ENCODE measurements around the gene MYO16. TPM values are rescaled to one million over a fixed set of nuclear protein-coding genes. Genes with fewer than 3 reads are reported as not detected.

The MYO16 gene
- total RNA-seq, 2 experiments from 2014 or later, result 0.53 to 1.1 TPM

DNA sequence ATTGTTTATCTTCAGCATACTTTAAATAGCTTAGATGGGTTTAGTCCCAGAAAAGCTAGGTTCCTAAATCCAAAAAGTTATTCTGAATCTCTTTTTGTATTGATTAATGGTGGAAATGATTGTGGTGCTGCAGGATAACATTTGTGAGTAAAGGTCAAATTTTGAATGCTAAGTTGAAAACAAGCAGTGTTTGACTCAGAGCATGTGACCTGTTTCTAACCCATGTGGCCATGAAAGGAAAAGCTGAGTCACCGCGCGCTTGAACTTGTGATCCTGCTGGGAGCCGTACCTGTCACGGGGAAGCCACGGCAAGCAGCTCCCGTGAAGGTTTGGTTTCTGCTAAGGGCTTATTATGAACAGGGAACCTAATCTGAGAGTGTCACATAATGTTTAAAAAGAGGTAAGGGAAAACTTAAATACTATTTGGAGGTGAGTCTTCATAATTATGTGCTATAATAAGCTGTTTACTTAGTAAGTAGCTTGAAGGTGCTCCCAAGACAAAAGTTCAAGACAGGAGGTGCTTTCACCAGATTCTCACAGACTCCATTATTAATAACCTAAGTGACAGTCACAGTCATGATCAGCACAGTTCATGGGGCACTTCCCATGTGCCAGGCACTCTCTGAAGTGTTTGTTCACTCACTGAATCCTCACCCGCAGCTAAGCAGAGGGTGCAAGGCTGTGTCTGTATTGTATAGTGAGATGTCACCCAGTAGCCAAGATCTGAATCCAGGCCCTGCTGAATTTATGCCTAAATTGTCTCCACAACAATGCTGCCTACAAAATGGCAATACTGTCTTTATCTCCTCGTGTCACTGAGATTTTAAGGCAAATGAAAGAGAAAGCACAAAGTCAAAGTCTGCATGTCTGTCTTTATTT, 286.5 kb downstream of the MYO16 start:
- no peaks in the 10 kb centered on the region for H3K9me3 Mint-ChIP-seq
- peak overlapping the region; percentile 87 for H3K27ac Mint-ChIP-seq
- H3K27me3 Mint-ChIP-seq, result peaks cover 13% of the 10 kb centered on the region
- no peaks in the 10 kb centered on the region for H3K36me3 Mint-ChIP-seq
- POLR2A ChIA-PET, result no interaction called here
- H3K4me1 Mint-ChIP-seq, result peaks cover 13% of the 10 kb centered on the region
- ATAC-seq (ENCODE audit: low read depth) (peak; percentile 88), DNase-seq (peak; percentile 63)
- peak overlapping the region; percentile 76 for H3K4me3 Mint-ChIP-seq

DNA sequence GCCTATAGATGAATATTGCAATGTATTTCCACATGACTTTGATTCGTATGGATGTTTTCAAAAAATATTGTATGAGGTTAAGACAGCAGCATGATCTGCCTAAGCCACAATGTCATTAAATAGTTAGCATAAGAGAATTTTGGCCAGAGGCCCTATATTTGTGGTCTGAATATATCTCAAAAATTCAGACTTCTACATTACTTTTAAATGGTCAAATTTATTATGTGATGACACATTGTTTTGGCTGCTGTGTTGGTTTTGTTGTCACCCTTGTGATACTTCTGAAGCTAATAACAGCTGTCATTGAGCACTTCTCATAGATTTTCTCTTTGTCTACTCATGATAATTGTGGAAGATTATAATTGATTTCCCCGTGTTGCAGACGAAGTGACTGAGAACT, 288.2 kb downstream of the MYO16 start:
- peaks cover 3% of the 10 kb centered on the region for H3K27me3 Mint-ChIP-seq
- H3K4me3 Mint-ChIP-seq, result no peak overlapping the region
- peaks cover 13% of the 10 kb centered on the region for H3K4me1 Mint-ChIP-seq
- no peak for ATAC-seq (ENCODE audit: low read depth)
- H3K9me3 Mint-ChIP-seq, result no peaks in the 10 kb centered on the region
- DNase-seq, result no peak
- no peaks in the 10 kb centered on the region for H3K36me3 Mint-ChIP-seq
- POLR2A ChIA-PET, result no interaction called here
- no peak overlapping the region for H3K27ac Mint-ChIP-seq

DNA sequence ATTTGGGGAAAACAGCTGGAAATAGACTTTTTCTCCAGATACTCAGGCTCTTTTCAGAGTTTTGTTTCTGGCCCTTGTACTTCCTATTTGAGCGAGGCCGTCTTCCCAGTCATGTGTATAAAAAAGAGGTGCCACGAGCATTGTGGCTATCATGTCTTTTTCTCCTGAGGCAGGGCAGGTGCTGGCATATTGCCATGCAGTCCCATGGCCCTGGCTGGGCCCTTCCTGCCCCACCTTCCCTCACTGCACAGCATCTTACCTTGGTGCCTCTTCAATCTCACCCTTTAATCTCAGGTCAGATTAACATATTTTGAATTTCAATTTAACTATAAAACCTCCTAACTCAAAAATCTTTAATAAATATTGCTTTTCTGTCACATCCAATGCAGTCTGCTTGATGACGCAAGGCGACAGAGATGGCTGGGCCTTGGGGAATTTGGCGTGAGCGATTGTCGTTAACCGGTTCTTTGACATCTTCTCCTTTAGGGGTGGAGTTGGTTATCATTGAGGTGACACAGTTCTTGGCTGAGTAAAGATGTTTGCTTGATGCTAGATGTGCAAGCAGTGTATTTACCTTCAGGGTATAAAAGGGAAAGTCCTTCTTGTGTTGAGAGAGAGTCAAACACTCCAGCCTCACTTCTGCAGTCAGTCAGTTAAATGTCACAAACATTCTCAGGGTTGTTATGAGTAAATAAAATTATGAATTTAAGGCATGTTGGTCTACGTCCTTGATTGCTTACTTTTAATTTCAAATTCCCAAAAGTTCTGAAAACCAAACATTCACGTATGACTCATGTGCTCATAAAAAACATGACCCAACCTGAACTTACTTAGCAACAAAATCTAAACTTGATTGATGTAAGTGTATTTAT, 289.9 kb downstream of the MYO16 start:
- ATAC-seq (ENCODE audit: low read depth), result no peak
- H3K9me3 Mint-ChIP-seq, result no peaks in the 10 kb centered on the region
- H3K27ac Mint-ChIP-seq, result no peak overlapping the region
- no peak for DNase-seq
- POLR2A ChIA-PET, result no interaction called here
- H3K36me3 Mint-ChIP-seq, result no peaks in the 10 kb centered on the region
- peaks cover 13% of the 10 kb centered on the region for H3K4me1 Mint-ChIP-seq
- H3K27me3 Mint-ChIP-seq, result no peaks in the 10 kb centered on the region
- H3K4me3 Mint-ChIP-seq, result no peak overlapping the region

DNA sequence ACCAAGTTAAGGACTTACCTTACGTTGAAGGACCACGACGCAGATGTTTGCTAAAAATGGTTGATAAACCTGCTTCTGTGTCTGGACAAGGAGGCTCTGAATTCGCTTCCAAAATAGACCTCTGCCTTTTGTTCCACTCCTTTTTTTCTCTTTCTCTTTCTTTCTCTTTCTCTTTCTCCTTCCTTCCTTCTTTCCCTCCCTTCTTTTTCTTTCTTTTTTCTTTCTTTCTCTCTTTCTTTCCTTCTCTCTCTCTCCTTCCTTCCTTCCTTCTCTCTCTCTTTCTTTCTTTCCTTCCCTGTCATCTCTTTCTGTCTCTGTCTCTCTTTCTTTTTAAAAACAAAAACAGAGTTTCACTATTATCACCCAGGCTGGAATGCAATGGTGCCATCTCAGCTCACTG, 290.7 kb downstream of the MYO16 start:
- no peak overlapping the region for H3K27ac Mint-ChIP-seq
- no peak overlapping the region for H3K4me3 Mint-ChIP-seq
- no peaks in the 10 kb centered on the region for H3K36me3 Mint-ChIP-seq
- POLR2A ChIA-PET, result no interaction called here
- DNase-seq, result no peak
- H3K9me3 Mint-ChIP-seq, result no peaks in the 10 kb centered on the region
- no peak for ATAC-seq (ENCODE audit: low read depth)
- H3K4me1 Mint-ChIP-seq, result peaks cover 10% of the 10 kb centered on the region
- no peaks in the 10 kb centered on the region for H3K27me3 Mint-ChIP-seq

DNA sequence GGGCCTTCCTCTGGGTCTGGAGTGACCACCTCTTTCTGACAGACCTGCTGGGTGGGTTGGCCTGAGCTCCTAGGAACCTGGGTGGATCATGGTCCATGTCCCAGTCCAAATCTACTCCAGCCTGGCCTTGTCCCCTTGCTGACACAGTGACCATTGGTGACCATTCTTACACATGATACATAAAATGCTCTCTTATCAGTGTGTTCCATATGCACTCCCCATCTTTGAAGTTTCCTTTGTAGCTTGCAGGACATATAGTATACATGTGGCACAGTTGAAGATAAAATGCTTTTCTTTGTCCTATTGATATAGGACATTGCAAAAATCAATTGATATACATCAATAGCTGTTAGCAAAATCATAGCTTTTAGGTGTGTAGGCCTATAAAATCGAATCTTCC, 291.8 kb downstream of the MYO16 start:
- ATAC-seq (ENCODE audit: low read depth) (no peak), DNase-seq (no peak)
- POLR2A ChIA-PET, result no interaction called here
- Mint-ChIP-seq H3K4me1 (peaks cover 1% of the 10 kb centered on the region), H3K27me3 (peaks cover 3% of the 10 kb centered on the region), H3K9me3 (no peaks in the 10 kb centered on the region), H3K36me3 (no peaks in the 10 kb centered on the region), H3K4me3 (no peak overlapping the region), H3K27ac (no peak overlapping the region)

DNA sequence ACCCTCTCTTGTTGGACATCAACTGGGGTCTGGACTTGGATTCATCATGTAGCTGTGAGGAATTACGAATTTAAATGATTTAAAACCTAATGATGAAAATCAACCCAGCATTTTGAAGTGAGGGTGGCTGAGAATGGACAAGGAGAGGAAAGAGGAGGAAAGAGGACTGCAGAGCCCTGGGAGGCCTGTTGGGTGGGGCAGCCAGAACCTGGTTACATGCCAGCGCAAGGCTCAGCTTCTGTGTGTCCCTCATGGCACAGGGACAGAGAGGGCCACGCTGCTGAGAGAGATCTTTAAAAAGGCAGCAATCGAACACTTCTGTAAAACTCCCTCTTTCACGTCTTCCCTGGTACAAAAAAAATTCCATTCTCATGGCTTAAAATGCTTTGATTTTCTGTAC, 292.7 kb downstream of the MYO16 start:
- H3K36me3 Mint-ChIP-seq, result no peaks in the 10 kb centered on the region
- peaks cover 5% of the 10 kb centered on the region for H3K27me3 Mint-ChIP-seq
- H3K4me3 Mint-ChIP-seq, result no peak overlapping the region
- no peaks in the 10 kb centered on the region for H3K4me1 Mint-ChIP-seq
- POLR2A ChIA-PET, result no interaction called here
- ATAC-seq (ENCODE audit: low read depth), result no peak
- H3K27ac Mint-ChIP-seq, result no peak overlapping the region
- no peaks in the 10 kb centered on the region for H3K9me3 Mint-ChIP-seq
- DNase-seq, result no peak

DNA sequence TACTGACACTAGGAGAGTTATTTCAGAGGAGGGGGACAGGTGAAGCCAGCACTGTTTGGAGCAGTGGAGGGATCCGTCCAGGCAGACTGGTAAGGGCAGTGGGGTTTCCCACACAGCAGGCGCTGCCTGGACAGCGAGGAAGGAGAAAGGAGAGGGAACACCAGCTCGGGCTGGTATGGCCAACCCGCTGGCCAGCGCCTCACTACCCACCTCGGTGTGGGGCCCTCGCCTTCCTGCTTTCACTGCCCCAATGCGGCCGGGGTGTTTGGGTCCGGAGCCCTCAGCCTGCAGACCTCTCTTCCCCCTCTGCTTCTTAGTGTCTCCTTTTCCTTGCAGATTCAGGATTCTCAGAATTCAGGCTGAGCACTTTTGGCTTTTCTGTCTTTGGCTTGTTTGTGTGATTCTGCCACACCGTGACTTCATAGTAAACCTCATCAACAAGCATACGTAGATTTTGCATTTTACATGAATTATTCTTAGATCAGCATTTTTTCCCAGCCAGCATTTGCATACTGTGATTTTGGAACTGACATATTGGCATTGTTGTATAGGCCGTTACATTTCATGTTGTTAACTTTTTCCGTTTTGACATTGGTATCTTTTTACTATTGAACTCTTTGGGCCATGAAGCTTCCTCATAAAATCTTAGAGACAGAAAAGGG, 294.1 kb downstream of the MYO16 start:
- no peaks in the 10 kb centered on the region for H3K36me3 Mint-ChIP-seq
- POLR2A ChIA-PET, result no interaction called here
- H3K4me3 Mint-ChIP-seq, result no peak overlapping the region
- no peak overlapping the region for H3K27ac Mint-ChIP-seq
- peaks cover 5% of the 10 kb centered on the region for H3K27me3 Mint-ChIP-seq
- no peaks in the 10 kb centered on the region for H3K4me1 Mint-ChIP-seq
- ATAC-seq (ENCODE audit: low read depth), result no peak
- no peak for DNase-seq
- no peaks in the 10 kb centered on the region for H3K9me3 Mint-ChIP-seq

DNA sequence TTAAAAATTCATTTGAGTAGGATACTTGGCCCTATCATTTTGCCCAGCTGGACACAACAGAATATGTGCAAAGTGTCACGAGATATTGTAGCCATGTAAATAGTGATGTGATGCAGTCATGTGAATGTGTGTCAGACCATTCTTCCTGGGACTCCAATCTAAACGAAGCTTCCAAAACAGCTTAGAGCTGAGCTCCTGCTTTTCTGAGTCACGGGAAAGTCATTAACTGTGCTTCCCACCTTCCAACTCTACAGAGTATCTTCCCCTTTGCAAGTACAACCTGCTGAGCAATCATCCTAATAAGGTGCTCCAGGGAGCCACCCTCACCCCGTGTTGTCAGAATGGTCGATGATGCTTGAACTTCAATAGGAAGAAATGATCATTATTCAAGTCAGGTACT, 294.7 kb downstream of the MYO16 start:
- Mint-ChIP-seq H3K9me3 (no peaks in the 10 kb centered on the region), H3K4me3 (no peak overlapping the region), H3K27ac (no peak overlapping the region), H3K36me3 (no peaks in the 10 kb centered on the region), H3K4me1 (no peaks in the 10 kb centered on the region), H3K27me3 (peaks cover 5% of the 10 kb centered on the region)
- POLR2A ChIA-PET, result no interaction called here
- ATAC-seq (ENCODE audit: low read depth), result no peak
- no peak for DNase-seq

DNA sequence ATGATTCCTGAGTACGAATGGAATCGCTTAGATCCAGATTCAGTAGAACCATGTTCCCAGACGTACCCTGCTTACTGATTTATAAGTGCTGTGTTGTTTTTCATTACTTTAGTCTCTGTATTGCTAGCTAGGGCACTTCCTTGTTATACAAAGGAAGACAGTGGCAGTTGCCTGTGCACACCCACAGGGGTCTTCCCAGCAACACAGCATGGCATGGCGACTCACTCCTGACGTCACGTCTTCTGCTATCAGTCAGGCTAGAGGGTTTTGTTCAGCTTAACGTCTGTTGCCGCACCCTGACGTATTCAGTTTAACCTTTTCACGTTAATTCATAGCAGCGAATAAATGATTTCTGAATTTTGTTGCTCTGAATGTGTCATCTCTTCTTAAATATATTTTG, 295.1 kb downstream of the MYO16 start:
- H3K27ac Mint-ChIP-seq, result no peak overlapping the region
- POLR2A ChIA-PET, result no interaction called here
- no peaks in the 10 kb centered on the region for H3K9me3 Mint-ChIP-seq
- H3K4me3 Mint-ChIP-seq, result no peak overlapping the region
- peaks cover 7% of the 10 kb centered on the region for H3K27me3 Mint-ChIP-seq
- DNase-seq, result no peak
- ATAC-seq (ENCODE audit: low read depth), result no peak
- no peaks in the 10 kb centered on the region for H3K36me3 Mint-ChIP-seq
- H3K4me1 Mint-ChIP-seq, result no peaks in the 10 kb centered on the region

DNA sequence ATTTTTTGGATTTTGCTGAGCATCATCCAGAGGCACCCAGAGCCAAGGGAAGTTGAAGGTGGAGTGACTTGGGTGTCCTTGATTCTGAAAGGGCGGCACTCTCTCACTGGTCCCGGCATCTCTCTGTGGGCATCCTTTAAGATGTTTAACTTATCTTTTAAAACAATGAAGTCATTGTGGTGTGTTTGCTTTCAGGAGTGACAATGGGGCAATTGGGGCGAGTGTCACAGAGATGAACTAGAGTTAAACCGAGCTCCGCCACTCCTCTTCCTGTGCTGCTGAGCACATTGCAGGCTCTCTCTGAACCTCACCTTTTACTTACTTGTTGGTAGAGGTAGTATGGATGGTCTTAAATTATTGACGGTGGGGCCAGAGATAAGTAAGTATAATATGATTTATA, 295.7 kb downstream of the MYO16 start:
- H3K4me1 Mint-ChIP-seq, result no peaks in the 10 kb centered on the region
- ATAC-seq (ENCODE audit: low read depth) (no peak), DNase-seq (no peak)
- no peaks in the 10 kb centered on the region for H3K9me3 Mint-ChIP-seq
- POLR2A ChIA-PET, result no interaction called here
- H3K36me3 Mint-ChIP-seq, result no peaks in the 10 kb centered on the region
- H3K4me3 Mint-ChIP-seq, result no peak overlapping the region
- no peak overlapping the region for H3K27ac Mint-ChIP-seq
- H3K27me3 Mint-ChIP-seq, result peaks cover 8% of the 10 kb centered on the region

DNA sequence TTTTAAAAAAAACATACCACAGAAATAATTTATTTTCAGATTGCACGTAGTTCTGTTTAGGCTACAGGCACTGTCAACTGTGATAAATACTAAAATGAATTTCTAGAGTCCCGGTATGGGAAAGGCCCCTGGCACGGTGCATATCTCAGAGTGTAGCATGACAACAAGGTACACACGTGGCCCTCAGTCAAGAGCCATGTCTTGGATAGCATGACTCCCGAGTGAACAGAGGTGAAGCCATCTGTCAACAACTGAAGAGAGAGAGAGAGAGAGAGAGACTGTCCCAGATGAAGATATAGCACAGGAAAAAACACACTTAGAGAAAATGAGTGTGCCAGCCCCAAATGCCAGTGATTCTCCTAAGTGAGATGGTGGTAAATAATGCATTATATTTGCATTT, 297.5 kb downstream of the MYO16 start:
- POLR2A ChIA-PET, result no interaction called here
- Mint-ChIP-seq H3K27ac (no peak overlapping the region), H3K4me1 (no peaks in the 10 kb centered on the region), H3K27me3 (peaks cover 13% of the 10 kb centered on the region), H3K36me3 (no peaks in the 10 kb centered on the region), H3K4me3 (no peak overlapping the region), H3K9me3 (no peaks in the 10 kb centered on the region)
- DNase-seq, result no peak
- no peak for ATAC-seq (ENCODE audit: low read depth)

DNA sequence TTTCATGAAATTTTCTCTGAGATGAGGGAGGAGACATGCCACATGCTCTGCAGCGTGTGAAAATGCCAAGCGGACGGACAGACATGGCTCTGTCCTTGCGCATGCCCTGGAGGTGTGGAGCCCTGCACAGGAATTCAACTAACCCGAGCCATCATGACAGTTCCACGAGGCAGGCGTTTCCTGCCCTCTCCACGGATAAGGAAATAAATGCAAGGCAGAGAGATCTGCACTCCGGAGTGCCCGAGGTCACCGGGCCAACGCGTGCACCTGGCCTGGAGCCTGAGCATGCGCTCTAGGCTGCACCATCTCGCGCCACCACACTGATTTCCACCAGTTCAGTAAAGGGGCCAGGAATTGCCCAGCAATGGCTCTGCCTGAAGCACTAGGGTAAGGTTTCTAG, 298.2 kb downstream of the MYO16 start:
- no peak for DNase-seq
- Mint-ChIP-seq H3K9me3 (no peaks in the 10 kb centered on the region), H3K4me3 (no peak overlapping the region), H3K36me3 (no peaks in the 10 kb centered on the region), H3K4me1 (no peaks in the 10 kb centered on the region), H3K27ac (no peak overlapping the region), H3K27me3 (peaks cover 13% of the 10 kb centered on the region)
- no peak for ATAC-seq (ENCODE audit: low read depth)
- POLR2A ChIA-PET, result no interaction called here

DNA sequence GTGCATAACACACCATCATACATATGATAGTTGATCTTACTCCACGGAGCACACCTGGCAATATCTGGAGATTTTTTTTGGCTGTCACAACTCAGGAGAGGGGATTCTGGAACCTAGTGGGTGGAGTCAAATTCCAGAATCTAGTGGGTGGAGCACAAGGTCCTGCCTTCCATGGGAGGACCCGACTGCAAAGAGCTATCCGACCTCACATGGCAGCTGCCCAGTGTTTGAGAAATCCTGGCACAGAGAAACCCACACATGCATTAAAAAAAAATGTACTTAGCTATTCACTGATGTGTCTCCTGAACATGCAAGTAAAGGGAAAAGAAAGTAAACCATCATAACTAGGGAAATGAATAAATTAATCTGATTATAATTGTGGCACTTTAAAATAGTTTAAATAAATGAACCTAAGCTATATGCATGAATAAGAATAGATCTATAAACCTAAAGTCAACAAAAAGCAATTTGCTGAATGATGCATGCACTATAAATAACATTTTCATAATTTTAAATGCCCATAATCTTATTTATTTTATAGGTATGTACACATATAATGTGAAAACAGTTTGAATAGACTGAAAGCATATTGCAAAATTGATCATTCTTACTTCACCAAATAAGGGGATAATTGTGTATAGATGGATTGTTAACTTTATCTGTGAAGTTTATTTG, 300.3 kb downstream of the MYO16 start:
- Mint-ChIP-seq H3K4me1 (no peaks in the 10 kb centered on the region), H3K36me3 (no peaks in the 10 kb centered on the region), H3K9me3 (no peaks in the 10 kb centered on the region), H3K27ac (no peak overlapping the region), H3K4me3 (no peak overlapping the region), H3K27me3 (peaks cover 13% of the 10 kb centered on the region)
- POLR2A ChIA-PET, result no interaction called here
- no peak for DNase-seq
- ATAC-seq (ENCODE audit: low read depth), result no peak
